GM18519 (cell line): ENCODE results near the gene STK4.
"Not testable (repeated sequence)": the region's sequence is repeated elsewhere in the genome, so short reads cannot be mapped to it uniquely, and the experiment has no call there.

Experiments
- ATAC-seq: cut with Tn5 transposase; IDR thresholded peaks from one replicate; pipeline ENCODE4 v1.9.1; 2021; ENCODE audit warnings: mild to moderate bottlenecking, moderate library complexity; ENCODE audit not compliant: unreplicated experiment, low FRiP score

The STK4 gene

GRCh38 chr20:45020236-45020886, 54.0 kb downstream of the STK4 start:
- ATAC-seq, result no peak

DNA sequence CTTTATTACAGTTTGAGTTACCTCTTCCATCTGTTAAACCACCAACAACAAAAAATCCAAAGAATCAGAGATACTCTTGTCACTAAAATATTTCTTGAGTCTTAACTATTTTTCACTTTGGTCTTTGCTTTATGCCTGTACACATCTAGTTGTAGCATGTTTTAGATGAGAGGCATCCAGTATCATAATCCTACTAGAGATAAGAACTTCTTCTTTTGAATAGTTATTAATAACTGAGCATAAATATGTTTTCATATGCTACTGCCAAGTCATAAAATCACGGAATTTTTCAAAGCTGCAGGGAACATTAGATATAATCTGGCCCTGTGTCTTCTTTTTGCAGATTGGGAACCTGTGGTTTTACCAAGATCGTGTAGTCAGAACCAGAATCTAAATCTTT, 55.3 kb downstream of the STK4 start:
- ATAC-seq, result no peak

- ATAC-seq, result not testable (repeated sequence)
These were observed 56.8 kb downstream of the STK4 start for GRCh38 chr20:45023140-45023539.

DNA sequence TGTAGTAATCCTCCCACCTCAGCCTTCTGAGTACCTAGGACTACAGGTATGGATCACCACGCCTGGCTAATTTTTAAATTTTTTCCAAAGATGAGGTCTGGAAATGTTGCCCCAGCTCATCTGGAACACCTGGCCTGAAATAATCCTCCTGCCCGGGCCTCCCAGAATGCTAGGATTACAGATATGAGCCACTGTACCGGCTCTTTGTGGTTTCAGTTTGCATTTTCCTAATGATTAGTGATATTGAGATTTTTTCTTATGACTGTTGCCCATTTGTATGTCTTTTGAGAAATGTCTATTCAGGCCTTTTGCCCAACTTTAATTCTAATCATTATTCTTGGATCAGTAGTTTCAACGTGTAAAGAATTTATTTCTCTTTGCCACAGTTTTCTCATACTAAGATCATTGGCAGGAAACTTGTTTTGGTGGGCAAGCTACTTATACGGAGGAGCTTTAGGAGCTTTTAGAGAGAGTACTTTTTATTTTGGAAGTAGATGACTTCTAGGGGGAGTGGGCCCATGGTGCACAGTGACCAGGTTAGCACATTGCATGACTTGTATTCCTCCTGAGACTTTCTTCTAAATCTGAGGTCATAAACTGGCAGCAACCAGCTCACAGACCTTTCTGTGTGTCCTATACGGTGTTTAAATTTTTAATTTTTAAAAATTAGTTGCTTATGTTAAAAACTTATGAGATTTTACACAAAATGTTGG, 62.3 kb downstream of the STK4 start:
- no peak for ATAC-seq

DNA sequence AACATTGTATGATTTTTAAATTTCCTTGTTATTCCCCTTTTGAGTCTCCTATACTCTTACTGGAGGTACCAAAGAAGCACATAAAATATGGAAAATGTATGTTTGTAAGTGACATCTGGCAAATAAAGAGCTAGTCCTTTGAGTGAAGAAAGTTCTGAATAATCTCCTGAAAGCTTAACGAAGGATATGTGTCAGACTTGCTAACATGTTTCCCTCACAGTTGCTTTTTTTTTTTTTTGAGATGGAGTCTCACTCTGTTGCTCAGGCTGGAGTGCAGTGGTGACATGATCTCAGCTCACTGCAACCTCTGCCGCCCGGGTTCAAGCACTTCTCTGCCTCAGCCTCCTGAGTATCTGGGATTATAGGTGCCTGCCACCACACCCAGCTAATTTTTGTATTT, 63.6 kb downstream of the STK4 start:
- ATAC-seq, result no peak

DNA sequence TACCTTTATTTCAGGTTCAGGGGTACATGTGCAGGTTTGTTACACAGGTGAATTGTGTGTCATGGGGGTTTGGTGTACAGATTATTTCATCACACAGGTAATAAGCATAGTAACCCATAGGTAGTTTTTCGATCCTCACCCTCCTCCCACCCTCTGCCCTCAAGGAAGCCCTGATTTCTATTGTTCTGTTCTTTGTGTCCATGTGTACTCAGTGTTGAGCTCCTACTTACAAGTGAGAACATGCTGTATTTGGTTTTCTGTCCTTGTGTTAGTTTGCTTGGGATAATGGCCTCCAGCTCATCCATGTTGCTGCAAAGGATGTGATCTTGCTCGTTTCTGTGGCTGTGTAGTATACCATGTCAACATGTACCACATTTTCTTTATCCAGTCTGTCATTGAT, 66.0 kb downstream of the STK4 start:
- ATAC-seq, result no peak

DNA sequence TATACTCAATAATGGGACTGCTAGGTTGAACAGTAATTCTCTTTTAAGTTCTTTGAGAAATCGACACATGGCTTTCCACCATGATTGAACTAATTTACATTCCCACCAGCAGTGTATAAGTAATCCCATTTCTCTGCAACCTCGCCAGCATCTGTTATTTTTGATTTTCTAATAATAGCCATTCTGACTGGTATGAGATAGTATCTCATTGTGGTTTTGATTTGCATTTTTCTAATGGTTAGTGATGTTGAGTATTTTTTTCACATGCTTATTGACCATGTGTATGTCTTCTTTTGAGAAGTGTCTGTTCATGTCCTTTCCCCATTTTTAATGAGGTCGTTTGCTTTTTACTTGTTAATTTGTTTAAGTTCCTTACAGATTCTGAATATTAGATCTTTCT, 66.5 kb downstream of the STK4 start:
- ATAC-seq, result no peak

- ATAC-seq, result no peak
These were observed 68.1 kb downstream of the STK4 start for GRCh38 chr20:45034436-45034835.

- no peak for ATAC-seq
These were observed 69.9 kb downstream of the STK4 start for GRCh38 chr20:45036044-45036755.

GRCh38 chr20:45037050-45037449, 70.7 kb downstream of the STK4 start:
- no peak for ATAC-seq

- no peak for ATAC-seq
These were observed 71.3 kb downstream of the STK4 start for GRCh38 chr20:45037635-45038034.

DNA sequence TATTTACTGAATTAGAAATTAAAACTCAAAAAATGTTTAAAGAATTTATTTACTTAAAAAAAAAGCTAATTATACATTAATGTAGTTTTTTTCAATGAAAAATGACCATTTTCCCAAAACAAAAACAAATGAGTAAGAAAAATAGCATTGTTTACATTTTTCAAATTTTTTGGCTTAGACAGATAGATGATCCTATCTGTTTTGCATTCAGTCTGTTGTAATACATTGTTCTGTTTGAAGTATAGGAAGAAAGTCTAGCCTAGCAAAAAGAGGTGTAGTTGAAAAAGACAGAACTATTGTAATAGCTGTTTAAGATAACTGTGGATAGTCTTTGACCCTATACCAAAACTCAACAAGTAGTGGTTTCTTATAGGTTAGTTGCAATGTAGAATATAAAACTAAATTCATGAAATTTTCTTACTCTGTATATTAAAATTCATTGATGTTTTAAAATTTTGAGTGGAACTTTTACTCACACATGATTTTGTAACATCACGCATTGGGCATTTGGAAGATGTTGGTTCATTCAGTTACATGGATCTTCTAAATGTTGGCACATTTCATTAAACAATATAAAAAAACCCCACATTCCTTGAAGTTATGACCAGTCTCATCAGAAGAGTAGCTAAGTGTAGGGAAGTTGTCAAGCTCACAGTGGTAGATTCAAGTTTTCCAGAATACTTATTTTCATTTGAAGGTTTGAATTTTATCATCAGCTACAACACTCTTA, 72.6 kb downstream of the STK4 start:
- no peak for ATAC-seq

GRCh38 chr20:45039475-45039820, 73.1 kb downstream of the STK4 start:
- no peak for ATAC-seq

- ATAC-seq, result no peak
These were observed 75.4 kb downstream of the STK4 start for GRCh38 chr20:45041464-45042337.

- no peak for ATAC-seq
These were observed 76.7 kb downstream of the STK4 start for GRCh38 chr20:45042978-45043377.

- no peak for ATAC-seq
These were observed 77.8 kb downstream of the STK4 start for GRCh38 chr20:45044084-45044573.

DNA sequence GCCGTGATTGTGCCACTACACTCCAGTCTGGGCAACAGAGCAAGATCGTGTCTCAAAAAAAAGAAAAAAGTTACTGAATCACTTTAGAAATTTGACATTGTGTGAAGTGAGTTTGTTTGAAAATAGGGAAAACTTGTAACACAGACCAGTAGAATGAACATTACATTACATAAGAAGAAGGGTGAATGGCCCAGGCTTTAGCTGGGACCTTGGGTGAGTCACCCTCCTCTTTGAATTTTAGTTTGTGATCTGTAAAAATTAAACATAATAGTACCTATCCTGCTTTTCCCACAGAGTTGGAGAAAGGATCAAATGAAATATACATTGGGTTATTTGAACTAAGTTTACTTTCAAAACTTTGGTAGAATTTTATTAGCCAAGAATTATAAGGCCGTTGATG, 78.3 kb downstream of the STK4 start:
- ATAC-seq, result no peak

GRCh38 chr20:45047581-45048119, 81.3 kb downstream of the STK4 start:
- no peak for ATAC-seq

DNA sequence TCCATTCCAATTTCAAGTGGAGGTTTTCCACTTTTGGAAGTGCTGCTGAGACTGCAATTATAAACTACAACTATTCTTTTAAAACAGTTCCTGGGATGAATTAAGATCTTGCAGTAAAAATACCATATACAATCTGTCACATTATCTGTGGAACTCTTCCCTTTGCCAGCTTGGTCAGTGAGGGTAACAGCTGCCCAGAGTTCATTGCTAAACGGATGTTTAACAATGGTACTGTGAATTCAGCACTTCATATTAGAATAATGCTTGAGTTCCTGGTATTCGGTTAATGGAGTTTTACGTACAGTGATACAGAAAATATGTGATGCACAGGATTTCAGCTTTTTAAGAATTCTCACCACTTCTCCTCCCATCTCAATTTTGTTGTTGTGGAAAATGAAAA, 83.1 kb downstream of the STK4 start:
- no peak for ATAC-seq
